GM23338 (cell line): ENCODE measurements around the gene TNFRSF4.

Experiments used
- CREB1 ChIP-seq: fragments of 250-450 bp; sonication (Bioruptor Pico); IDR thresholded peaks from 2 replicates; pipeline ENCODE4 v1.5.0; 2020; ENCODE audit warnings: low read depth, mild to moderate bottlenecking, moderate library complexity
- ETS1 ChIP-seq: IDR thresholded peaks from 2 replicates; pipeline ENCODE4 v1.6.1; 2016; ENCODE audit warnings: antibody characterized with exemption
- EZH2 ChIP-seq: fragments of 200-600 bp; sonication (generic); IDR thresholded peaks from one replicate; pipeline ENCODE4 v1.8.0; 2017; ENCODE audit warnings: antibody characterized with exemption, mild to moderate bottlenecking, low read depth; ENCODE audit not compliant: unreplicated experiment
- EZH2phosphoT487 ChIP-seq: fragments of 200-600 bp; sonication (generic); IDR thresholded peaks from one replicate; pipeline ENCODE4 v1.8.1; 2018; ENCODE audit warnings: antibody characterized with exemption; ENCODE audit not compliant: unreplicated experiment
- JUNB ChIP-seq: IDR thresholded peaks from one replicate; pipeline ENCODE4 v1.6.1; 2016; ENCODE audit warnings: antibody characterized with exemption; ENCODE audit not compliant: unreplicated experiment
- NANOG ChIP-seq: IDR thresholded peaks from 2 replicates; pipeline ENCODE4 v1.6.1; 2016; ENCODE audit warnings: antibody characterized with exemption, borderline replicate concordance
- POLR2AphosphoS5 ChIP-seq: IDR thresholded peaks from 2 replicates; pipeline ENCODE4 v1.6.1; 2016; ENCODE audit warnings: antibody characterized with exemption, low read depth
- STAT1 ChIP-seq: IDR thresholded peaks from one replicate; pipeline ENCODE4 v1.6.1; 2016; ENCODE audit warnings: antibody characterized with exemption; ENCODE audit not compliant: unreplicated experiment
- ZNF114 ChIP-seq: fragments of 250-450 bp; sonication (Bioruptor Pico); IDR thresholded peaks from 2 replicates; pipeline ENCODE4 v1.5.0; 2020; ENCODE audit warnings: mild to moderate bottlenecking, moderate library complexity
- ZNF331 ChIP-seq: fragments of 250-450 bp; sonication (Bioruptor Pico); IDR thresholded peaks from 2 replicates; pipeline ENCODE4 v1.5.0; 2020; ENCODE audit warnings: low read depth, mild to moderate bottlenecking, moderate library complexity
- TF ChIP-seq, protein P1 (sequence below), 2 experiments: fragments of 200-600 bp in 1 of 2; sonication (generic) in 1 of 2; conservative IDR thresholded peaks; 2 replicates each; pipeline versions ENCODE4 v1.5.1 to v1.6.1; 2016 to 2017; ENCODE audit warnings: antibody characterized with exemption in 2 of 2, low read depth in 2 of 2, mild to moderate bottlenecking in 2 of 2, moderate library complexity in 1 of 2
- TF ChIP-seq, protein P2 (sequence below): IDR thresholded peaks from one replicate; pipeline ENCODE4 v1.6.1; 2018; ENCODE audit warnings: antibody characterized with exemption; ENCODE audit not compliant: unreplicated experiment
- TF ChIP-seq, protein P3 (sequence below): fragments of 250-450 bp; sonication (Bioruptor Pico); IDR thresholded peaks from 2 replicates; pipeline ENCODE4 v1.5.0; 2020; ENCODE audit warnings: mild to moderate bottlenecking, moderate library complexity

DNA sequence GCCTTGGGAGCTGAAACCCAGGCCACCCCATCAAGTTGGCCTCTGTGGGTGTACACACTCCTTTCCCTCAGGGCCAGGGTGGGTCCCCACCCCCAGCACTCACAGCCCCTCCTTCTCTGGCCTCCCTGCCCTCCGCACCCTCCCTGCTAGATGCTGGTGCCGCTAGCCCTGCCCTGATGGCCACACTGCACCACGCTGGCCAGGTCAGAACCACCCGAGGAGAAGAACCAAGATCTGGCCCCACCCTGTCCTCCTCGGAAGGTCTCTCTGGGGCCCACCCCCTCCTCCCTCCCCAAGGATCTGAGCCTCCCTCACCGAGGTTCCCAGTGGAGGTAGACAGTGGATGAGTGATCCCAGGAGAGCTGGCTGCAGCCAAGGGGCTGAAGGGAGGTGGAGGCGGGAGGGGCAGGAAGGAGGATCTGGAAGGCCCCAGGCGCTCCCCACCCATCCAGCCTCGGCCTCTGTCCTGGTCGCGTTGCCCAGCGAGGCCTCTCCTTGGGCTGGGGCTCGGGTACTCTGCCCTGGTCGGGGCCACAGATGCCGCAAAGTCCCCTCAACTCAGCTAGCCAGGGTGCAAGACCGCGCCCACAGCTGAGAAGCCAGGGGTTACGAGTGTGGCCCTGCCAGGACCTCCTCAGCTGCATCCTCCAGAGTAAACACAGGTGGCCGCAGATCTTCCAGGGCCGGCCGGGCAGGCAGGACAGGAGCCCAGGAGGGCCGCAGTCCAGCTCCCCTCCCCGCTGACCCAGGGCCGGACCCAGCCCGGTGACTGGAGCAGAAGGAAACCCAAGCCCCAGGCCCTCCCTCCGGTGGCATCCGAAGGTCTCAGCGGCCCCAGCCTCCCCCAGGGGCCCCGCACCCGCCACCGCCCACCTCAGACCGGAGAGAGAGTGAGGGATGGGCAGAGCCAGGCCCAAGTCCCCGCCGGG lies 23.3 kb upstream of the TNFRSF4 start:
- TF ChIP-seq, protein P1, sequence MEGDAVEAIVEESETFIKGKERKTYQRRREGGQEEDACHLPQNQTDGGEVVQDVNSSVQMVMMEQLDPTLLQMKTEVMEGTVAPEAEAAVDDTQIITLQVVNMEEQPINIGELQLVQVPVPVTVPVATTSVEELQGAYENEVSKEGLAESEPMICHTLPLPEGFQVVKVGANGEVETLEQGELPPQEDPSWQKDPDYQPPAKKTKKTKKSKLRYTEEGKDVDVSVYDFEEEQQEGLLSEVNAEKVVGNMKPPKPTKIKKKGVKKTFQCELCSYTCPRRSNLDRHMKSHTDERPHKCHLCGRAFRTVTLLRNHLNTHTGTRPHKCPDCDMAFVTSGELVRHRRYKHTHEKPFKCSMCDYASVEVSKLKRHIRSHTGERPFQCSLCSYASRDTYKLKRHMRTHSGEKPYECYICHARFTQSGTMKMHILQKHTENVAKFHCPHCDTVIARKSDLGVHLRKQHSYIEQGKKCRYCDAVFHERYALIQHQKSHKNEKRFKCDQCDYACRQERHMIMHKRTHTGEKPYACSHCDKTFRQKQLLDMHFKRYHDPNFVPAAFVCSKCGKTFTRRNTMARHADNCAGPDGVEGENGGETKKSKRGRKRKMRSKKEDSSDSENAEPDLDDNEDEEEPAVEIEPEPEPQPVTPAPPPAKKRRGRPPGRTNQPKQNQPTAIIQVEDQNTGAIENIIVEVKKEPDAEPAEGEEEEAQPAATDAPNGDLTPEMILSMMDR (conservative IDR thresholded peaks at IDR 0.05; ENCODE audit: low read depth in 2 of 2): no peak
- no peak for TF ChIP-seq EZH2phosphoT487
- TF ChIP-seq, protein P2, sequence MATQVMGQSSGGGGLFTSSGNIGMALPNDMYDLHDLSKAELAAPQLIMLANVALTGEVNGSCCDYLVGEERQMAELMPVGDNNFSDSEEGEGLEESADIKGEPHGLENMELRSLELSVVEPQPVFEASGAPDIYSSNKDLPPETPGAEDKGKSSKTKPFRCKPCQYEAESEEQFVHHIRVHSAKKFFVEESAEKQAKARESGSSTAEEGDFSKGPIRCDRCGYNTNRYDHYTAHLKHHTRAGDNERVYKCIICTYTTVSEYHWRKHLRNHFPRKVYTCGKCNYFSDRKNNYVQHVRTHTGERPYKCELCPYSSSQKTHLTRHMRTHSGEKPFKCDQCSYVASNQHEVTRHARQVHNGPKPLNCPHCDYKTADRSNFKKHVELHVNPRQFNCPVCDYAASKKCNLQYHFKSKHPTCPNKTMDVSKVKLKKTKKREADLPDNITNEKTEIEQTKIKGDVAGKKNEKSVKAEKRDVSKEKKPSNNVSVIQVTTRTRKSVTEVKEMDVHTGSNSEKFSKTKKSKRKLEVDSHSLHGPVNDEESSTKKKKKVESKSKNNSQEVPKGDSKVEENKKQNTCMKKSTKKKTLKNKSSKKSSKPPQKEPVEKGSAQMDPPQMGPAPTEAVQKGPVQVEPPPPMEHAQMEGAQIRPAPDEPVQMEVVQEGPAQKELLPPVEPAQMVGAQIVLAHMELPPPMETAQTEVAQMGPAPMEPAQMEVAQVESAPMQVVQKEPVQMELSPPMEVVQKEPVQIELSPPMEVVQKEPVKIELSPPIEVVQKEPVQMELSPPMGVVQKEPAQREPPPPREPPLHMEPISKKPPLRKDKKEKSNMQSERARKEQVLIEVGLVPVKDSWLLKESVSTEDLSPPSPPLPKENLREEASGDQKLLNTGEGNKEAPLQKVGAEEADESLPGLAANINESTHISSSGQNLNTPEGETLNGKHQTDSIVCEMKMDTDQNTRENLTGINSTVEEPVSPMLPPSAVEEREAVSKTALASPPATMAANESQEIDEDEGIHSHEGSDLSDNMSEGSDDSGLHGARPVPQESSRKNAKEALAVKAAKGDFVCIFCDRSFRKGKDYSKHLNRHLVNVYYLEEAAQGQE: no peak
- TF ChIP-seq ETS1: no peak
- TF ChIP-seq, protein P3, sequence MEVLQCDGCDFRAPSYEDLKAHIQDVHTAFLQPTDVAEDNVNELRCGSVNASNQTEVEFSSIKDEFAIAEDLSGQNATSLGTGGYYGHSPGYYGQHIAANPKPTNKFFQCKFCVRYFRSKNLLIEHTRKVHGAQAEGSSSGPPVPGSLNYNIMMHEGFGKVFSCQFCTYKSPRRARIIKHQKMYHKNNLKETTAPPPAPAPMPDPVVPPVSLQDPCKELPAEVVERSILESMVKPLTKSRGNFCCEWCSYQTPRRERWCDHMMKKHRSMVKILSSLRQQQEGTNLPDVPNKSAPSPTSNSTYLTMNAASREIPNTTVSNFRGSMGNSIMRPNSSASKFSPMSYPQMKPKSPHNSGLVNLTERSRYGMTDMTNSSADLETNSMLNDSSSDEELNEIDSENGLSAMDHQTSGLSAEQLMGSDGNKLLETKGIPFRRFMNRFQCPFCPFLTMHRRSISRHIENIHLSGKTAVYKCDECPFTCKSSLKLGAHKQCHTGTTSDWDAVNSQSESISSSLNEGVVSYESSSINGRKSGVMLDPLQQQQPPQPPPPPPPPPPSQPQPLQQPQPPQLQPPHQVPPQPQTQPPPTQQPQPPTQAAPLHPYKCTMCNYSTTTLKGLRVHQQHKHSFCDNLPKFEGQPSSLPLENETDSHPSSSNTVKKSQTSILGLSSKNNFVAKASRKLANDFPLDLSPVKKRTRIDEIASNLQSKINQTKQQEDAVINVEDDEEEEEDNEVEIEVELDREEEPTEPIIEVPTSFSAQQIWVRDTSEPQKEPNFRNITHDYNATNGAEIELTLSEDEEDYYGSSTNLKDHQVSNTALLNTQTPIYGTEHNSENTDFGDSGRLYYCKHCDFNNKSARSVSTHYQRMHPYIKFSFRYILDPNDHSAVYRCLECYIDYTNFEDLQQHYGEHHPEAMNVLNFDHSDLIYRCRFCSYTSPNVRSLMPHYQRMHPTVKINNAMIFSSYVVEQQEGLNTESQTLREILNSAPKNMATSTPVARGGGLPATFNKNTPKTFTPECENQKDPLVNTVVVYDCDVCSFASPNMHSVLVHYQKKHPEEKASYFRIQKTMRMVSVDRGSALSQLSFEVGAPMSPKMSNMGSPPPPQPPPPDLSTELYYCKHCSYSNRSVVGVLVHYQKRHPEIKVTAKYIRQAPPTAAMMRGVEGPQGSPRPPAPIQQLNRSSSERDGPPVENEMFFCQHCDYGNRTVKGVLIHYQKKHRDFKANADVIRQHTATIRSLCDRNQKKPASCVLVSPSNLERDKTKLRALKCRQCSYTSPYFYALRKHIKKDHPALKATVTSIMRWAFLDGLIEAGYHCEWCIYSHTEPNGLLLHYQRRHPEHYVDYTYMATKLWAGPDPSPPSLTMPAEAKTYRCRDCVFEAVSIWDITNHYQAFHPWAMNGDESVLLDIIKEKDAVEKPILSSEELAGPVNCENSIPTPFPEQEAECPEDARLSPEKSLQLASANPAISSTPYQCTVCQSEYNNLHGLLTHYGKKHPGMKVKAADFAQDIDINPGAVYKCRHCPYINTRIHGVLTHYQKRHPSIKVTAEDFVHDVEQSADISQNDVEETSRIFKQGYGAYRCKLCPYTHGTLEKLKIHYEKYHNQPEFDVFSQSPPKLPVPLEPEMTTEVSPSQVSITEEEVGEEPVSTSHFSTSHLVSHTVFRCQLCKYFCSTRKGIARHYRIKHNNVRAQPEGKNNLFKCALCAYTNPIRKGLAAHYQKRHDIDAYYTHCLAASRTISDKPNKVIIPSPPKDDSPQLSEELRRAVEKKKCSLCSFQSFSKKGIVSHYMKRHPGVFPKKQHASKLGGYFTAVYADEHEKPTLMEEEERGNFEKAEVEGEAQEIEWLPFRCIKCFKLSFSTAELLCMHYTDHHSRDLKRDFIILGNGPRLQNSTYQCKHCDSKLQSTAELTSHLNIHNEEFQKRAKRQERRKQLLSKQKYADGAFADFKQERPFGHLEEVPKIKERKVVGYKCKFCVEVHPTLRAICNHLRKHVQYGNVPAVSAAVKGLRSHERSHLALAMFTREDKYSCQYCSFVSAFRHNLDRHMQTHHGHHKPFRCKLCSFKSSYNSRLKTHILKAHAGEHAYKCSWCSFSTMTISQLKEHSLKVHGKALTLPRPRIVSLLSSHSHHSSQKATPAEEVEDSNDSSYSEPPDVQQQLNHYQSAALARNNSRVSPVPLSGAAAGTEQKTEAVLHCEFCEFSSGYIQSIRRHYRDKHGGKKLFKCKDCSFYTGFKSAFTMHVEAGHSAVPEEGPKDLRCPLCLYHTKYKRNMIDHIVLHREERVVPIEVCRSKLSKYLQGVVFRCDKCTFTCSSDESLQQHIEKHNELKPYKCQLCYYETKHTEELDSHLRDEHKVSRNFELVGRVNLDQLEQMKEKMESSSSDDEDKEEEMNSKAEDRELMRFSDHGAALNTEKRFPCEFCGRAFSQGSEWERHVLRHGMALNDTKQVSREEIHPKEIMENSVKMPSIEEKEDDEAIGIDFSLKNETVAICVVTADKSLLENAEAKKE (CRISPR knock-in tag): no peak
- no peak for TF ChIP-seq POLR2AphosphoS5
- no peak for TF ChIP-seq EZH2
- no peak for TF ChIP-seq JUNB
- TF ChIP-seq CREB1 (CRISPR knock-in tag): no peak
- no peak for TF ChIP-seq ZNF331 (CRISPR knock-in tag)
- TF ChIP-seq STAT1: no peak
- TF ChIP-seq NANOG: no peak
- no peak for TF ChIP-seq ZNF114 (CRISPR knock-in tag)
